ENCODE measurements around the gene RNF113B.

The RNF113B gene

DNA sequence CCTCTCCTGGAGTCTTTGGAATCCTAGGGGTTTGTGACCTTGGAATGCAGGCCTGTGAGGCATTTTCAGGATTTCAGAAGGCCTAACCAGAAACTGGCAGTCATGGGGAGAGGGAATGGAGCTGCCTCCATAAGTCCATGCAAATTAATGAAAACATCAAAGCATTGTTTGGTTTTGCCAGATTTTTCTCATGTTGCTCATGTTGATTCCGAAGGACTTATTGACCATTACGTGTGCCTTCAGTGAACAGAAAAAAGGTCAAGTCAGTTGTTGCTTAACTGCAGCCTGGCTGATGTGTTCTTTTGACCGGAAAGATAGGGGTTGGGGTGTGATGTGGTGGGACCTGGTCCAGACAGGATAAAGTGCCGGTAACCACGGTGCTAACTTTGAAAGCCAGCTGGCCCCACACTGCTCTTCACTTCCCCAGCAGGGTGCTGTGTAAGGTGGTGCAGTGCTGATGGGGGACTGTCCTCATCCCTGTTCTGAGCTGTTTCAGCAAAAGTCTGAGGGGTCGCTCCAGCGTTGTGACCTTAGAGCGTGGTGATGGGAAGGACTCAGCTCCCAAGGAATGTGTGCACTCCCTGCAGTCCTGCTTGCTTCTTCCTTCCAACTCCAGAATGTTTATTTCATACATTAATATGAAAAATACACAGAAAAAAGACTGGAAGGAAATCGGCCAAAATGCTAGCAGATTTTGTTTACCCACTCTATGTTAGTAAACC lies 3.5 kb downstream of the RNF113B start:
- no peak for DNase-seq

GRCh38 chr13:98172590-98173422 lies 4.3 kb downstream of the RNF113B start:
- DNase-seq = no peak

DNA sequence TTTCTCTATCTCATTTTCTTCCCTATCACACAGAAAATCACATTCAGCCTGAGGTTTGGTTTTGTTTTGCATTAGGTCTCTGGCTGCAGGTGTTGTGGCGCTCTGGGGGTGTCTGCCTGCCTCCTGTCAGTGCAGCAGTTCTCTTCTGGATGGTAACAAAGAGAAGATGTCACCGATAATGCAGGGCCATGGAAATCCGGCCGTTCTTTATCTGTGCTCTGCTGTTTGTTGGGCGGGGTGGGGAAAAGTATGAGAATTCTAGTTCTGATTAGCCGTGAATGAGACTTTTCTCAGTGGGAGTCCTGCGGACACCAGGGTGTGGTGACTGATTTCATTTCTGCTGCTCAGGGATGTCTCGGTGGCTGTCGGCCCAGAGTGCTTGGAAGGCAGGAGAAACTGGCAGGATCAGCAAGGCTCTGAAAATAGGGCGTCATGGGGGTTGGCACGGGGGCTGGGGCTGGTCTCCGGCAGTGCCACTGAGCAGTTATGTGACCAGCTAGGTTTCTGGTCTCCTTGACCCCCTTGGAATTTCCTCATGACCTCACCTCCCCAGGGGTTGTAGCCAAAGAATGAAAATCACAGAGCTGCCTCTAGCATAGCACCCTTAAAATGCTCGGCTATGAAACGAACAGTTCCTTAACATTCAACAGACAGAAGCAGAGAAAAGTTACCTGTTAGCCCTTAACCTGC lies 5.0 kb downstream of the RNF113B start:
- DNase-seq = no peak

DNA sequence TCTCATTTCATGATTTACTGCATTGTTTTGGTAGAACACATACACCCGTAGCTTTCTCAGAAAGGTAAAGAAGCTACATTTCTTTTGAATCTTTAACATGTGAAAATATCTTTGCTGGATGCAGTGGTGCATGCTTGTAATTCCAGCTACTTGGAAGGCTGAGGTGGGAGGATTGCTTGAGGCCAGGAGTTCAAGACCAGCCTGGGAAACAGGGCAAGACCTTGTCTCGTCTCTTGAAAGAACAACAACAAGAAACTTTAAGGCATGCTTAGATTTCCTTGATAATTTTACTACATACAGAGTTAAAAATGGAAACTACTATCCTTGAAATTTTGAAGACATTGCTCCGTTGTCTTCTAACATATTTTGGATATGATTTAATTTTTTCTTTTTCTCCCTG lies 7.7 kb downstream of the RNF113B start:
- DNase-seq = no peak

DNA sequence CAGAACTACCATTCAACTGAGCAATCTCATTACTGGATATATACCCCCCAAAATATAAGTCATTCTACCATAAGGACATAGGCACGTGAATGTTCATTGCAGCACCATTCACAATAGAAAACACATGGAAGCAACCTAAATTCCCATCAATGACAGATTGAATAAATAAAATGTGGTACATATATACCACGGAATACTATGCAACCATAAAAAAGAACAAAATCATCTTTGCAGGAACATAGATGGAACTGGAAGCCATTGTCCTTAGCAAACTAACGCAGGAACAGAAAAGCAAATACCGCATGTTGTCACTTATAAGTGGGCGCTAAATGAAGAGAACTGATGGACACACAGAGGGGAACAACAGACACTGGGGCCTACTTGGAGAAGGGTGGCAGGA lies 14.1 kb downstream of the RNF113B start:
- DNase-seq = no peak

DNA sequence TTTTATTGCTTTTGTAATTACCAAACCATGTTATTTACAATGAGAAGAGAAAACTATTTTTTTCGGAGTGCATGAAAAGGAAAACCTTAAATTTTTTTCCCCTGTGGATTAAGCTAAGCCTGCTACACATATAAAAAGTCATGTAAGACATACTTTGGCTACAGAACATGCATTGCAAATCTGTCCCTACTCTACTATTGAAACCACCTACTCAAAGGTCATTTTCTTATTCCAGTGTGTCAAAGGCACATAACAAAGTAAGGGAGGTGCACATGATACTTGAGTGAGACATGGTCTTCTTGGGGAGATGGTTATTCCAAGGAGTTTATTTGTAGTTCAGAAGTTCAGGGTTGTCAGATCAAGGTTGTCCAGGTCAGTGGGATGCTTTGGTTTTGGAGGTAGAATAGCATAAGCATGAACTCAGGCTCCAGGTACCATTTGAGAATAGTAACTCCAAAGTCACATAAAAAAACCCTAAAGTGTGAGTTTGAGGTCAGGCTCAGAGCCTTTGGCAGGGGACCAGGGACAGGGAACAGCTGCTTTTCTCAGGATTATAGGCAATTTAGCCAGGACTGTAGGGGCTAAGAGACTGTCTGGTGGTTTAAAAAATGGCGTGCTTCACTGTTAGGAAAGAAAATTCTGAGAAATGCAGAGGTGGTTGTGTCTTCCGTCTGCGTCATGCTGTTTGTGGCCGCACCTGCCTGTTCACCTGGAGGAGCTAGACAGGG lies 18.7 kb downstream of the RNF113B start:
- no peak for DNase-seq

GRCh38 chr13:98157609-98158008 lies 19.5 kb downstream of the RNF113B start:
- no peak for DNase-seq

GRCh38 chr13:98157188-98157587 lies 19.9 kb downstream of the RNF113B start:
- DNase-seq = no peak

- no peak for DNase-seq
Measured at GRCh38 chr13:98156259-98156658, 20.8 kb downstream of the RNF113B start.

DNA sequence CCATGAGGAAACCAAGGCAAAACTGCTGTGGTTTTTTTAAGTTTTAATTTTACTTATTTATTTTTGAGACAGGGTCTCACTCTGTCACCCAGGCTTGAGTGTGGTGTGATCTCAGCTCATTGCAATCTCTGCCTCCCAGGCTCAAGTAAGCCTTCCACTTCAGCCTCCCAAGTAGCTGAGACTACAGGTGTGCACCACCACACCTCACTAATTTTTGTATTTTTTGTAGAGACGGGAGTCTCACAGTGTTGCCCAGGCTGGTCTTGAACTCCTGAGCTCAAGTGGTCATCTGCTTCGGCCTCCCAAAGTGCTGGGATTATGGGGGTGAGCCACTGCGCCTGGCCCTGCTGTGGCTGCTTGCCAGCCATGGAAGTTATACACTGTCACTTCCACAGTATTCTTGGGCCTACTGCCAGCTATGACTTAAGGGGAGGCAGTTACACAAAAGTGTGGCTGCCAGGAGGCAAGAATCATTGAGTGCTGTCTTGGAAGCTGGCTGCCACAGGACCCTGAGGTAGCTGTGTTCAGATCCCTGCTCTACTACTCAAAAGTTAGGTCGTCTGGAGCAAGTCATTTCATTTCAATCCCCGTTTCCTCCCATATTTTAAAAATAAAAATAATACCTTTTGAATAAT lies 21.5 kb downstream of the RNF113B start:
- no peak for DNase-seq

GRCh38 chr13:98150832-98151479 lies 26.1 kb downstream of the RNF113B start:
- DNase-seq = no peak

GRCh38 chr13:98147521-98147920 lies 29.5 kb downstream of the RNF113B start:
- no peak for DNase-seq

GRCh38 chr13:98144801-98145350 lies 32.2 kb downstream of the RNF113B start:
- no peak for DNase-seq

DNA sequence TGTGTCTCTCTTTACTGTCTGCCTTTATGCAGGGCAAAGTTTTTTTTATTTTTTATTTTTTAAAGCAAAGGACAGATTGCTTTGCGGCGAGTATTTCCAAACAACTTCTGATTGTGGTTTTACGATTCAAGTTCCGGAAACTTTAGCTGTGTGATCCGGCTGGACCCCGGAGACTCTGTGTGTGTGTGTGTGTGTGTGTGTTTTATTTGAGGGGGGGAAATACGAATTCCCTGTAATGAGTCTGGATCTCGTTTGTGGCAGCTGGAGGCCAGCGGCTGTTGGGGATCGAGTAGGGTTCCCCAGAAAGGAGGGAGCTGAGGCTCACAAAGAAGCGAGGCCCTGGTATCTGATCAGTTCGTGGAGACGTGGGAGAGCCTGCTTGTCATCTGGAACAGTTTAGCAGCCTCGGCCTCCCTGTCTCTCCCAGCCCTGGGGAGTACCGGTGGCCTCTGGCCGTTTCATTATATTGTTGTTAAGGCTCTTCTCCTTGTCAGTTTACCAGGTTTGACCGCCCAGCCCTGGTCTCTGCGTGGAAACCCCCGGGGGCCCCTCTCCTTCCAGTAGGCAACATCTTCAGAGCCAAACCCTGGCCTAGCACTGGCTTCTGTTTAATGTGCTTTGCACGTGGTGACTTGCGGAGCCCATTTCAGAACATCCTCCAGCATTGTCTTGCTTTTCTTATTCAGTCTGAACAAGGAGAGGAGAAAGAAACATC lies 32.9 kb downstream of the RNF113B start:
- DNase-seq = no peak

DNA sequence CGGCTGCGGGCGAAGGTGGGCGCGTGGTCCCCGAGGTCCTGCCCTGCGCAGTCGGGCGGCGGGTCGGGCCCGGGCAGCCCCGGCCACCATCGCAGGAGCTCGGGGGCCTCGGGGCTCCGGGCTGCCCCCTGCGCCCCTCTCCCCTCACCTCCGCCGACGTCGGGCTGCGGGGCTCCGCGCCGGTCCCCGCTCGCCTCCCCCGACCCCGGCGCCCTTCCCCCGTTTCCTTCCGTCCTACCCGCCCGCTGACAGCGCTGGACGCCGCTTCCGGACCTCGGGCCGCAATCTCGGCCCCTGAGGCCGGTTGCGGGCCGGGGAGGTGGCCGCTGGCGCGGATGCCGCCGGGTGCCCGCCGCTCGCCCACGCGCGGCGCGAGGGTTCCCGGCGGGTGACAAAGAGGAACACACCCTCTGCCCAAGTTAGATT lies 33.5 kb downstream of the RNF113B start:
- DNase-seq = no peak

DNA sequence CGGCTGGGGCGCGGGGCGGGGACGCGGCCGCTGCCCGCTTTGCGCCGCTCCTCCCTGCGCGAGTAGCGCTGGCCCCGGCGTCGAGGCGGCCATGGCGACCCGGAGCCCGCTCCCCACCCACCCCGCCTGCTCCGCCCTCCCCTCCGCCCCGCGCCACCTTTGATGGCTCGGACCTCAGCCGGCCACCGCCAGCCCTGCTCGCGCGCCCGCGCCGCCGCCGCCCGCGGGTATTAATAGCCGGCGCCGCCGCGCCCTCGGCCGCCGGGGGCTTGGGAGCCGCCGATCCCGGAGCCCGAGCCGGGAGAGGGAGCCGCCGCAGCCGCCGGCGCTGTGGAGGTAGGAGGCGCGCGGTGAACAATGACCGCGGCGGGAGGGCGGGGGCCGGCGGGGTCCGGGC lies 33.9 kb downstream of the RNF113B start:
- no peak for DNase-seq

GRCh38 chr13:98142380-98143156 lies 34.5 kb downstream of the RNF113B start, which contains the start of gene FARP1:
TSS of gene FARP1 (plus strand) at chr13:98143094. CDS start at chr13:98213243, 70,149 bp downstream.
- DNase-seq = no peak

- no peak for DNase-seq
Measured at GRCh38 chr13:98141509-98142379, 35.3 kb downstream of the RNF113B start.

- no peak for DNase-seq
Measured at GRCh38 chr13:98141091-98141490, 36.0 kb downstream of the RNF113B start.

Measured in CD4-positive, alpha-beta T cell treated with Interleukin-4 for 1 hour (primary cell).